WTC11 (cell line): Measurements from ENCODE around the gene PTPRF. TPM values are rescaled to one million over a fixed set of nuclear protein-coding genes. Genes with fewer than 3 reads are reported as not detected.

Experiments used
- ATAC-seq: fragments of 200-7000 bp; cut with Tn5 transposase; 2 replicates; pipeline ENCODE4 v1.10.0; 2021; ENCODE audit warnings: mild to moderate bottlenecking, moderate library complexity
- CTCF ChIA-PET: fragments of 300-600 bp; sonication (Branson Sonifier 250); formaldehyde crosslinking; loops from one replicate; lab custom pipeline; 2021; ENCODE audit warnings: antibody characterized with exemption; lab: Charles Lee
- POLR2A ChIA-PET: fragments of 350-600 bp; sonication (Branson Sonifier 250); formaldehyde crosslinking; loops from one replicate; lab custom pipeline; 2021; ENCODE audit warnings: antibody characterized with exemption; lab: Charles Lee
- DNase-seq: peaks from one replicate; pipeline ENCODE4 v3.0.0; 2021; ENCODE audit warnings: low spot score
- H3K27ac Mint-ChIP-seq: 2 replicates; pipeline ENCODE4 v1.8.0; 2021; ENCODE audit warnings: mixed read lengths
- H3K27me3 Mint-ChIP-seq: 2 replicates; pipeline ENCODE4 v1.8.0; 2021; ENCODE audit warnings: low read depth, mild to moderate bottlenecking, moderate library complexity, mixed read lengths
- H3K36me3 Mint-ChIP-seq: 2 replicates; pipeline ENCODE4 v1.8.0; 2021; ENCODE audit warnings: mixed read lengths
- H3K4me1 Mint-ChIP-seq: 2 replicates; pipeline ENCODE4 v1.8.0; 2022; ENCODE audit warnings: mixed read lengths
- H3K4me3 Mint-ChIP-seq: 2 replicates; pipeline ENCODE4 v1.8.0; 2021; ENCODE audit warnings: mild to moderate bottlenecking, moderate library complexity, mixed read lengths
- H3K9me3 Mint-ChIP-seq: 2 replicates; pipeline ENCODE4 v1.8.0; 2021; ENCODE audit warnings: mixed read lengths
- CBFB ChIP-seq: sonication (generic); formaldehyde crosslinking; IDR thresholded peaks from 2 replicates; pipeline ENCODE4 v1.8.1; 2022; ENCODE audit warnings: mild to moderate bottlenecking, low read depth, missing genetic modification reagents
- E2F4 ChIP-seq: sonication (generic); formaldehyde crosslinking; IDR thresholded peaks from 2 replicates; pipeline ENCODE4 v1.8.1; 2022; ENCODE audit warnings: low read depth, mild to moderate bottlenecking, moderate library complexity, missing genetic modification reagents, borderline replicate concordance
- ESRRA ChIP-seq: sonication (generic); formaldehyde crosslinking; IDR thresholded peaks from 2 replicates; pipeline ENCODE4 v1.8.1; 2022; ENCODE audit warnings: mild to moderate bottlenecking, missing genetic modification reagents, borderline replicate concordance
- ETV6 ChIP-seq: sonication (generic); formaldehyde crosslinking; IDR thresholded peaks from 2 replicates; pipeline ENCODE4 v1.8.1; 2022; ENCODE audit warnings: mild to moderate bottlenecking, missing genetic modification reagents
- MAX ChIP-seq: sonication (generic); formaldehyde crosslinking; IDR thresholded peaks from 2 replicates; pipeline ENCODE4 v1.8.0; 2022; ENCODE audit warnings: mild to moderate bottlenecking, missing genetic modification reagents
- MYBL2 ChIP-seq: sonication (generic); formaldehyde crosslinking; IDR thresholded peaks from 2 replicates; pipeline ENCODE4 v1.8.1; 2023; ENCODE audit warnings: mild to moderate bottlenecking, moderate library complexity, missing genetic modification reagents
- OVOL2 ChIP-seq: fragments of 250-450 bp; sonication (Bioruptor Pico); IDR thresholded peaks from 2 replicates; pipeline ENCODE4 v1.9.0; 2021; ENCODE audit warnings: mild to moderate bottlenecking, borderline replicate concordance
- PRDM15 ChIP-seq: sonication (generic); formaldehyde crosslinking; IDR thresholded peaks from 2 replicates; pipeline ENCODE4 v1.8.0; 2022; ENCODE audit warnings: missing genetic modification reagents
- TEAD4 ChIP-seq: sonication (generic); formaldehyde crosslinking; IDR thresholded peaks from 2 replicates; pipeline ENCODE4 v1.8.0; 2022; ENCODE audit warnings: mild to moderate bottlenecking, missing genetic modification reagents
- ZNF219 ChIP-seq: sonication (generic); formaldehyde crosslinking; IDR thresholded peaks from 2 replicates; pipeline ENCODE4 v1.8.0; 2023; ENCODE audit warnings: missing genetic modification reagents, mild to moderate bottlenecking, borderline replicate concordance
- ZNF532 ChIP-seq: fragments of 250-450 bp; sonication (Bioruptor Pico); IDR thresholded peaks from 2 replicates; pipeline ENCODE4 v1.9.0; 2021; ENCODE audit warnings: mild to moderate bottlenecking, borderline replicate concordance
- total RNA-seq: library from RNA; stranded (reverse); gene quantifications from 3 replicates; pipeline ENCODE4 v1.2.3, GENCODE V29; 2021
- TF ChIP-seq, protein P1 (sequence below): fragments of 250-450 bp; sonication (Bioruptor Pico); IDR thresholded peaks from 2 replicates; pipeline ENCODE4 v2.1.2; 2022; ENCODE audit warnings: mild to moderate bottlenecking, moderate library complexity

The PTPRF gene
- total RNA-seq, 1 experiment from 2014 or later = 248 TPM

DNA sequence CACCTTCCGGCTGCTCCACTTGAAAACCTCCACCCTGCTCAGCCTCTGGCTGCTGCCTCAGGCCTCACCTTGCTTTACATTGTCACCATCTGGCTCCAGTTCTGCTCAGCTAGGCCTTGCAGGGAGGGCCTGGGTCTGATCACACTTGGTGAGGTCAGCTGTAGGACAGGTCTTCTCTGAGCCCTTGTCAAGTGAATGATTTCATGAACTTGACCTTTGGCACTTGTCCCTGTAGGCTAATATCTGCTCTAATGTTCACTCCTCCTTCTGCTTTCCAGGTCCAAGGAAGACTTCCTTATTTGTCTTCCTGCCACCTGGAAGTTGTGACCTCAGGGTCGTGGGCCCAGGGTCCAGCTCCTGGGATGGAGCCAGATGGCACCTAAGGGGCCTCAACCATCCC is 41.4 kb downstream of the PTPRF start:
- POLR2A ChIA-PET = interaction anchor here (1.3 kb wide), 1 partner anchor 42 kb away, joined by 4 read pairs; the partner anchor contains the start of gene PTPRF
- CTCF ChIA-PET = interaction anchor here (1.4 to 2.3 kb wide), 3 partner anchors 11 to 18 kb away, joined by 3 to 11 read pairs (median 5); no protein-coding TSS in a partner anchor

More for the DNA sequence above, 41.4 kb downstream of the PTPRF start:
- H3K27ac Mint-ChIP-seq = no peak overlapping the region
- H3K36me3 Mint-ChIP-seq = peaks cover 32% of the 10 kb centered on the region
- no peaks in the 10 kb centered on the region for H3K27me3 Mint-ChIP-seq
- no peak for TF ChIP-seq E2F4
- TF ChIP-seq TEAD4 (CRISPR knock-in tag) = no peak
- TF ChIP-seq, protein P1, sequence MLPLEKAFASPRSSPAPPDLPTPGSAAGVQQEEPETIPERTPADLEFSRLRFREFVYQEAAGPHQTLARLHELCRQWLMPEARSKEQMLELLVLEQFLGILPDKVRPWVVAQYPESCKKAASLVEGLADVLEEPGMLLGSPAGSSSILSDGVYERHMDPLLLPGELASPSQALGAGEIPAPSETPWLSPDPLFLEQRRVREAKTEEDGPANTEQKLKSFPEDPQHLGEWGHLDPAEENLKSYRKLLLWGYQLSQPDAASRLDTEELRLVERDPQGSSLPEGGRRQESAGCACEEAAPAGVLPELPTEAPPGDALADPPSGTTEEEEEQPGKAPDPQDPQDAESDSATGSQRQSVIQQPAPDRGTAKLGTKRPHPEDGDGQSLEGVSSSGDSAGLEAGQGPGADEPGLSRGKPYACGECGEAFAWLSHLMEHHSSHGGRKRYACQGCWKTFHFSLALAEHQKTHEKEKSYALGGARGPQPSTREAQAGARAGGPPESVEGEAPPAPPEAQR = no peak
- no peak for TF ChIP-seq ETV6 (CRISPR knock-in tag)
- no peak for TF ChIP-seq PRDM15 (CRISPR knock-in tag)
- no peak for TF ChIP-seq CBFB (CRISPR knock-in tag)
- TF ChIP-seq MAX (CRISPR knock-in tag) = no peak
- TF ChIP-seq OVOL2 (CRISPR knock-in tag) = no peak
- no peak for TF ChIP-seq ESRRA (CRISPR knock-in tag)
- no peak for TF ChIP-seq ZNF219 (CRISPR knock-in tag)
- no peak for TF ChIP-seq ZNF532 (CRISPR knock-in tag)
- no peak for TF ChIP-seq MYBL2 (CRISPR knock-in tag)
- ATAC-seq = no peak
- peaks cover 8% of the 10 kb centered on the region for H3K4me1 Mint-ChIP-seq
- H3K9me3 Mint-ChIP-seq = no peaks in the 10 kb centered on the region
- DNase-seq = no peak
- no peak overlapping the region for H3K4me3 Mint-ChIP-seq
